ENCODE results near the gene TNNT2. TPM values are rescaled to one million over a fixed set of nuclear protein-coding genes. Genes with fewer than 3 reads are reported as not detected.

The TNNT2 gene
- total RNA-seq, 1 donor from 2014 or later = 21.3 TPM

GRCh38 chr1:201349092-201349491 lies 28.4 kb downstream of the TNNT2 start:
- TF ChIP-seq CTCF (conservative IDR thresholded peaks at IDR 0.05) = no peak
- DNase-seq (ENCODE audit: extremely low spot score, unreplicated experiment) = no peak
- Mint-ChIP-seq H3K4me3 (no peak overlapping the region), H3K4me1 (ENCODE audit: unreplicated experiment) (peaks cover 38% of the 10 kb centered on the region), H3K9me3 (no peaks in the 10 kb centered on the region), H3K36me3 (no peaks in the 10 kb centered on the region), H3K27ac (no peak overlapping the region), H3K27me3 (peaks cover 22% of the 10 kb centered on the region)

- Mint-ChIP-seq H3K27me3 (peaks cover 22% of the 10 kb centered on the region), H3K4me3 (no peak overlapping the region), H3K36me3 (no peaks in the 10 kb centered on the region), H3K4me1 (ENCODE audit: unreplicated experiment) (peaks cover 33% of the 10 kb centered on the region), H3K27ac (peak overlapping the region; percentile 11), H3K9me3 (no peaks in the 10 kb centered on the region)
- DNase-seq (ENCODE audit: extremely low spot score, unreplicated experiment) = no peak
- peak; percentile 71 for TF ChIP-seq CTCF (conservative IDR thresholded peaks at IDR 0.05)
Observed at GRCh38 chr1:201348211-201348566, 29.3 kb downstream of the TNNT2 start.

- Mint-ChIP-seq H3K27me3 (peaks cover 22% of the 10 kb centered on the region), H3K4me1 (ENCODE audit: unreplicated experiment) (peaks cover 33% of the 10 kb centered on the region), H3K4me3 (no peak overlapping the region), H3K27ac (peak overlapping the region; percentile 11), H3K9me3 (no peaks in the 10 kb centered on the region), H3K36me3 (no peaks in the 10 kb centered on the region)
- no peak for TF ChIP-seq CTCF (conservative IDR thresholded peaks at IDR 0.05)
- DNase-seq (ENCODE audit: extremely low spot score, unreplicated experiment) = no peak
Observed at GRCh38 chr1:201347498-201348210, 29.8 kb downstream of the TNNT2 start.

- no peaks in the 10 kb centered on the region for H3K36me3 Mint-ChIP-seq
- H3K9me3 Mint-ChIP-seq = no peaks in the 10 kb centered on the region
- no peak overlapping the region for H3K4me3 Mint-ChIP-seq
- no peak for DNase-seq (ENCODE audit: extremely low spot score, unreplicated experiment)
- H3K27me3 Mint-ChIP-seq = peaks cover 22% of the 10 kb centered on the region
- peak overlapping the region; percentile 61 for H3K27ac Mint-ChIP-seq
- no peak for TF ChIP-seq CTCF (conservative IDR thresholded peaks at IDR 0.05)
- H3K4me1 Mint-ChIP-seq (ENCODE audit: unreplicated experiment) = peaks cover 33% of the 10 kb centered on the region
Observed at GRCh38 chr1:201346987-201347386, 30.5 kb downstream of the TNNT2 start.

GRCh38 chr1:201346337-201346939 lies 31.0 kb downstream of the TNNT2 start:
- DNase-seq (ENCODE audit: extremely low spot score, unreplicated experiment) = no peak
- Mint-ChIP-seq H3K27me3 (peaks cover 19% of the 10 kb centered on the region), H3K9me3 (no peaks in the 10 kb centered on the region), H3K27ac (peak overlapping the region; percentile 61), H3K36me3 (no peaks in the 10 kb centered on the region), H3K4me1 (ENCODE audit: unreplicated experiment) (peaks cover 33% of the 10 kb centered on the region), H3K4me3 (peak overlapping the region; percentile 42)
- TF ChIP-seq CTCF (conservative IDR thresholded peaks at IDR 0.05) = peak; percentile 74
